GM21526 (cell line): Measurements from ENCODE around the gene SLIT3.

Experiments
- ATAC-seq: cut with Tn5 transposase; IDR thresholded peaks from one replicate; pipeline ENCODE4 v1.9.1; 2021; ENCODE audit warnings: moderate library complexity; ENCODE audit not compliant: unreplicated experiment, low FRiP score

Gene SLIT3

GRCh38 chr5:169013208-169013728, 287.7 kb downstream of the SLIT3 start:
- no peak for ATAC-seq

- no peak for ATAC-seq
Measured at GRCh38 chr5:169012450-169012849, 288.5 kb downstream of the SLIT3 start.

DNA sequence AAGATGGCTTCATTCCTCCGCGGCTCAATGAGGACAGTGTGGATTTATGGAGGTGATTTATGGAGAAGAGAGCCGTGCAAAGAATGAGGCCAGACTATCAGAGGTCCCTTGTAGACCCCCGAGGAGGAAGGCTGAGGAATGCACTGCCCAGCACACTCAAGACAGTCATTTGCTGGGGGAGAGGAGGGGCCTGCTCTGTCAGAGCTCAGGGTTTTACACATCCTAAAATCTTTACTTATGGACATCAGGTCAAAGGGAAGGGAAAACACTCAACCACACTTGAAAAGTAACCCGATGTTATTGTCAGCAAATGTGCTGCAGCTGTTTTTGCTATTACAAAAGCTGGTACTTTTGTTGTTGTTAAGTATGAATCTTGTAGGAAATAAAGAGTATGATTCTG, 289.5 kb downstream of the SLIT3 start:
- ATAC-seq = no peak

GRCh38 chr5:169011009-169011408, 289.9 kb downstream of the SLIT3 start:
- ATAC-seq = no peak

- ATAC-seq = no peak
Measured at GRCh38 chr5:169009123-169009522, 291.8 kb downstream of the SLIT3 start.

- no peak for ATAC-seq
Measured at GRCh38 chr5:169006842-169007790, 293.8 kb downstream of the SLIT3 start.

DNA sequence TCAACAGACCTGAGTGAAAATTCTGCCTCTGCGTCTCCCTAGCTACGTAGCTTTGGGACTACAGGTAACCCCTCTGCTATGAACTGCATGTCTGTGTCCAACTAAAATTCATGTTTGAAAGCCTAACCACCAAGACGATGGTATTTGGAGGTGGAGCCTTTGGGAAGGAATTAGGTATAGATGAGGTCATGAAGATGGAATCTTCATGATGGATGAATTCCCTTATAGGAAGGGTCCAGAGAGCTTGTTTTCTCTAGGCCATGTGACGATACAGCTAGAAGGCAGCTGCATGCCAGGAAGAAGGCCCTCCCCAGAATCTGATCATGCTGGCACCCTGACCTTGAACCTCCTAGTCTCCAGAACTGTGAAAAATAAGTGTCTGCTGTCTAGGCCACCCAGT, 296.4 kb downstream of the SLIT3 start:
- ATAC-seq = no peak

DNA sequence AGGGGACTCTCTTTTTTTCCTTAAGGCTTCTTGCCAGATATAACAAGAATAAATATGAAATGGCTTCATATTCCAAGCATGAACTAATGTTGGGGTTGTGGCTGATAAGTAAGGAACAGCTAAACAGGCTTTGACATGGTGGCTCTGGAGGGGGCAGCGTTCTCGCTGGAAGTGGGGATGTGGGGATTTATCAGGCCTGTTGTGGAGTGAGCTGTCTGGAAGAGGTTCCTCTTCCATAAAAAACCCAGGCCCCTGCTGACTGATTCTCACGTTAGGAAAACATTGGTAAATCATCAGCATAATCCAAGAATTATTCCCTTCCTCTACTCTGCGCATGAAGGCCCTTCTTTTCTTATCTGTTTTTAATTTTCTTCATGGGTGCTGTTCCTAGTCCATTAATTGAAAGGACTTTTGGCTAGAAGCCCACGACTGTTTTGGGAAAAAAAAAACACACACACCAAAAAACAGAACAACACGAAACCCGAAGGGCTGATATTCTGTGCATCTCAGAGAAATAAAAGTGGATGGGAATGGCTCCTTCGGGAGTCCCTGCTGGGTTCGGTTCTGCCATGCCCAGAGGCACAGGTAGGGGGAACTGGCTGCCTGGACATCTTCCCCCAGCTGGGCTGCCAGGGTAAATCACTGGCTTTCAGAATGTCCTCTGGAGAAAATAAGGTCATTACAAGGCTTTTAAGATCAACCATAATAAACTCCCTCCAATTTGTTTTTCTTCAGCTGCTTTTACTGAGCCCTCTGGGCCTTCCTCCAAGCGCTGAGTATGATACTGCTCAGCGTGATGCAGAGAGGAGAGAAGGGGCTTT, 297.0 kb downstream of the SLIT3 start:
- ATAC-seq = no peak

DNA sequence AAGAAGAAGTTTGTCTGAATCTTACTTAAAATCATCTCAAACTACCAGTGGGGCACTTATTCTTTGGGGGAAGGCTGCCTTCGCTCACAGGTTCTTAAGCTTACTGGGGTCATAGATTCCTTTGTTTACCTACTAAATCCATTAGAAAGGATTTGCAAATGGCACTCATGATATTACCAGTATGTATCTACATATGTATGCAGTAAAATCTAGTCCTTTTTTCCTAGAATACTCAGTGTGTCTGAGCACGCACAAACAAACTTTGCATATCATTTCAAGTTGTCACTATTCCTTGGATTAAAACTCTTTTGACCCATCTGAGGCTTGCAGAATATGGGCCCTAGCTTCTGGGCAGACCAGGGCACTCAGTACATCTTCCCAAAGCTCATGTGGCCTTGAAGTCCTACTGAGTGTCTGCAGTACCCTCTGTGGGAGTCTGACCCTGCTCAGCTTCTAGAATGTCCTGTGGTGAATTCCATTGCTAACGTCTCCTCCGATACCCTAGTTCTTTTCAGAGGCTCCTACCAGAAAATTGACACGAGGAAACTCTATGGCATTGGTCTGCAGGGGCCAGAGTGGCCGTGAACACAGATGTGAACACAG, 297.9 kb downstream of the SLIT3 start:
- ATAC-seq = no peak

DNA sequence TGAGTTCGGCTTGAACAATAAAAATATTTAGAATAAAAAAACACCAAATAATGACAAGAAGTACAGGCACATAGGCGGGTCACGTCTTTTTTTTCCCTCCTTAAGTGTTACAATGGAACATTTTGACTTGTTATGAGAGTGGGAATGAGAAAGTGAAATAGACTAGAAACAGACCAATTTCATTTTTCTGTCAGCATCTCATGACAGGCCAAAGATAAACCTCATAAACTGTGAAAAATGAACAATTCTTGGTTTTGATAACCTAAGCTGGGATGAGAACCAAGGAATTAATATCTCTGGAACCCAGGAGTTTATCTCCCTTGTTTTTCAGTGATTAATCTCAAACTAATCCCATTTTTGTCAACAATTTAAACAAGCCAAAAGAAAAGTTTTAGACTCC, 299.5 kb downstream of the SLIT3 start:
- ATAC-seq = no peak

- ATAC-seq = no peak
Measured at GRCh38 chr5:168995024-168995423, 305.9 kb downstream of the SLIT3 start.

DNA sequence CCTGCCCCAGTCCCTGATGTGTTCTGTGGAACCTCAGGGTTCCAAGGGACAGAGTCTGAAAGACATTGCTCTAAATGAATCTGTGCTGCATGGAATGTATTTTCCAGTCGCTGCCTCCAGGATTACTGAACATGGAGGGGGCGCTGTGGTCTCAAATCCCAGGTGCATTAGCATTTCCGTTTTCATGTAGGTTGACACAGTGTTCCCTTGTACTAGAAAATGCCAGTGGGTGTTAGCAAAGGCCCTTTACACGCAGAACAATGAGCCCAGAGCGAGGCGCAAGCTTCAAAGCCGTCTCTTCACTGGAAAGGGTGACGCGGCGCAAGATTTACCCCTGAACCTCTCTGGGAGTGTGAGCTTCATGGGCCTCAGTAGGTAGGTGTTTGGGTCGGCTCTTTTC, 308.3 kb downstream of the SLIT3 start:
- ATAC-seq = no peak

DNA sequence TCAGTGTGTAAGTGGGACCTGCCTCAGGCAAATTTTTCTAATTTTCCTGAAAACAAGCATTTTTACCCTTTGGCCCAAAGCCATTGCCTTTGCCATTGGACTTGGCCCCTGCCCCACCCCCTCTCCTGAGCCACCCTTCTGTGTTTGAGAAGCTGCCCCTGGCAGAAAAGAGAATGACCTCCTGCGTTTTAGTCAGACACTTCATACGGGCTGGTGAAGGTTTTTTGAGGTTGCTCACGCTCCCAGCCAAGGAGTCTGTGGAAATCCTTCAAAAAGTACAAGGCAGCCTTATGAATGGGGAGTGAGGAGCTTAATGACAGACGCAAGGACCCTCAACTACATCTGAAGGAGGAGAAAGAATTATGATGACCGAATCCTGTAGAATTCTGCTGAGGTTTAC, 308.9 kb downstream of the SLIT3 start:
- ATAC-seq = no peak

GRCh38 chr5:168991311-168991710, 309.6 kb downstream of the SLIT3 start:
- ATAC-seq = no peak

- ATAC-seq = no peak
Measured at GRCh38 chr5:168990679-168991078, 310.3 kb downstream of the SLIT3 start.

GRCh38 chr5:168989731-168990505, 311.0 kb downstream of the SLIT3 start:
- no peak for ATAC-seq

- ATAC-seq = no peak
Measured at GRCh38 chr5:168988699-168989098, 312.2 kb downstream of the SLIT3 start.

- peak; percentile 62 for ATAC-seq
Measured at GRCh38 chr5:168987543-168988300, 313.2 kb downstream of the SLIT3 start.

GRCh38 chr5:168985454-168985853, 315.5 kb downstream of the SLIT3 start:
- no peak for ATAC-seq
